Activated T-helper 1 cell treated with anti-CD3 and anti-CD28 coated beads, Interleukin-12 subunit alpha, Interleukin-12 subunit beta, Interleukin-2, Interleukin-4 antibody, amounts not matched to agents 30 ng/mL and 10 ng/mL and 1 ng/mL, durations not matched to agents 14 hours and 24 hours and 36 hours (primary cell): ENCODE measurements around the gene MEA1. TPM values are rescaled to one million over a fixed set of nuclear protein-coding genes. Genes with fewer than 3 reads are reported as not detected.
A peak's percentile ranks its signal among the peaks of the same experiment; 100 is the strongest.

ENCODE experiments used
- DNase-seq: peaks from one replicate; pipeline ENCODE4 v3.0.0; 2021; ENCODE audit warnings: low spot score
- H3K27ac Mint-ChIP-seq: one replicate; pipeline ENCODE4 v1.8.0; 2021; ENCODE audit warnings: mild to moderate bottlenecking, mixed read lengths
- H3K27me3 Mint-ChIP-seq: one replicate; pipeline ENCODE4 v1.8.0; 2022; ENCODE audit warnings: mild to moderate bottlenecking, moderate library complexity, mixed read lengths; ENCODE audit not compliant: insufficient read depth
- H3K36me3 Mint-ChIP-seq: one replicate; pipeline ENCODE4 v1.8.0; 2021; ENCODE audit warnings: low read depth, mixed read lengths
- H3K4me1 Mint-ChIP-seq: one replicate; pipeline ENCODE4 v1.8.0; 2021; ENCODE audit warnings: low read depth, mixed read lengths
- H3K4me3 Mint-ChIP-seq: one replicate; pipeline ENCODE4 v1.8.0; 2021; ENCODE audit warnings: mild to moderate bottlenecking, moderate library complexity, mixed read lengths
- H3K9me3 Mint-ChIP-seq: one replicate; pipeline ENCODE4 v1.8.0; 2021; ENCODE audit warnings: mixed read lengths
- intact Hi-C: fragments of 100-400 bp; cut with micrococcal nuclease; formaldehyde crosslinking; loops from one replicate; pipeline ENCODE4 v1.15.1; 2024
- total RNA-seq: library from RNA; stranded (reverse); gene quantifications from 2 replicates; pipeline ENCODE4 v1.2.3, GENCODE V29; 2022

Gene MEA1
- total RNA-seq, 1 donor from 2014 or later: 92.7 TPM

DNA sequence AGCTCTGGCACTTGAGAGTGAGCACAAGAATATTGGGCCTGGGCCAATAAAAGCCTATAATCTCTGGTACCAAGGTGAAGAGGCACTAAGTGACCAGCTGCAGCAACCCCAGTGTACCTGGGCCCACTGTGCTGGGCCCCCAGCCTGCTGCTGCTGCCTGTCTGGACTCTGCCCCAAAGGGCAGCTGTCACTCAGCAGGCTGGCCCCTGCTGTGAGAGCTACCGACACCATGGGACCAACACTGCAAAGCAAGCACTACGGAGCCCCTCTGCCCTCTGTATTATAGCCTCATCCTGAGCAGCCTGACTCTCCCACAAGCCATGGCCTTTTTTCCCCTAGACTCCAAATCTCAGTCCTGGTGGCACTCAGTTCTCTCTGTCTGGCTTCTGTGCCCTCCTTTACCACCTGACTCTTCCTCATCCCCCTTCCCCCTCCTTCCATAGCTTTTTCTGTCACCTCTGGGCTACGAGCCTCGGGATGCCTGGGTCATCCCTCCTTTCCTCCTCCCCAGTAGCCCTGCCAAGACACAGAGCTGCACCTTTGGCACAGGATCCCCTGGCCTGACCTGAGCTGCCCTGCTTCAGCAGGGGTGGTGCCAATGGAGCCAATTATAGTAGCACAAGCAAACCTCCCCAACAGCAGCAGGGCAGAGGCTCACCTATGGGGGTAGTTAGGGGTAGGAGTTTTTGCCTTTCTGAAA, 21.9 kb upstream of the MEA1 start:
- H3K27ac Mint-ChIP-seq: no peak overlapping the region
- peaks cover 34% of the 10 kb centered on the region for H3K36me3 Mint-ChIP-seq
- H3K4me3 Mint-ChIP-seq: no peak overlapping the region
- intact Hi-C loops: no loop called here
- no peaks in the 10 kb centered on the region for H3K9me3 Mint-ChIP-seq
- peaks cover 6% of the 10 kb centered on the region for H3K4me1 Mint-ChIP-seq
- no peak for DNase-seq
- no peaks in the 10 kb centered on the region for H3K27me3 Mint-ChIP-seq

DNA sequence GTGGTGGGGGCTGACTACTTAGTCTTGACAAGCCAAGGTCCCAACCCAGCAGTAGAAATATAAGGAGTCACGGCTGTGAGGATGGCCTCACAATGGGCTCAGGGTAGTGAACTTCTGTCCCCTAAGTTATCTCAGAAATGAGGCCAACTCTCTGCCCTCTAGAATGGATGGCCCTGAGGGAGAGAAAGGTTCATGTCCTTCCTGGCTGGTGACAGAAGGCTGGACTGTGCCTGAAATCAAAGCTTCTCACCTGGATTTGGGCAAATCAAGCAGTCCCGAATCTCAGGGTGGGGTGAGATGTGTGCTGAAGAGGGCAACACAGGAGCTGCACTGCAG, 20.4 kb upstream of the MEA1 start:
- Mint-ChIP-seq H3K4me3 (no peak overlapping the region), H3K9me3 (no peaks in the 10 kb centered on the region), H3K36me3 (peaks cover 35% of the 10 kb centered on the region), H3K4me1 (peaks cover 6% of the 10 kb centered on the region), H3K27me3 (no peaks in the 10 kb centered on the region), H3K27ac (no peak overlapping the region)
- no peak for DNase-seq
- intact Hi-C loops: no loop called here

DNA sequence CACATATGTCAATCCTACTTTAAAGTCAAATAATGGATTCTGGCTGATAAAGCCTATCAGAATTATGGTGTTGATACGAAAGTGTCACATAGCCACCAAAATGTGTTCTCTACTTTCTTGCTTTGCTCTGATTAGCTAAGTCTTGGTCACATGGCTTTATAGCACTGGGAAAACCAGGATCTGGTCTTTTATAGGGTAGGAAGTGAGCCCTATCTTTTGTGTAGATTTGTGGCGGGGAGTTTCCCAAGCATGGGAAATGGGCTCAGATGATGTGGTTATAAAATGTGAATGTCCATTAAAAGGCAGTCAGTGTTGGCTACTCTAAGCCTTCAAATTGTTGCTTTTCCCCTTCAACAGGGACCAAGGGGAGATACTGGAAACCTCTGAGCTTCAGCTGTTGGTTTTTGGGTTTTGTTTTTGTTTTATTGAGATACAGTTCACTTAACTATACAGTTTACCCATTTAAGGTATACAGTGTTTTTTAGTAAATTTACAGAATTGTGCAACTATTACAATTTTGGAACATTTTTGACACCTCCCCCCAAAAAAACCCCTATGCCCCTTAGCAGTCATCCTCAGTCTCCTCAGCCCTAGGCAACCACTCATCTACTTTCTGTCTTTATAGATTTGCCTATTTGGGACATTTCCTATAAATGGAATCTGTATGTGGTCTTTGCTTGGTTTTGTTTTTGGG, 19.9 kb upstream of the MEA1 start:
- H3K27me3 Mint-ChIP-seq: no peaks in the 10 kb centered on the region
- no peak for DNase-seq
- H3K4me3 Mint-ChIP-seq: no peak overlapping the region
- H3K9me3 Mint-ChIP-seq: no peaks in the 10 kb centered on the region
- peaks cover 33% of the 10 kb centered on the region for H3K36me3 Mint-ChIP-seq
- intact Hi-C loops: no loop called here
- peak overlapping the region; percentile 46 for H3K27ac Mint-ChIP-seq
- H3K4me1 Mint-ChIP-seq: peaks cover 6% of the 10 kb centered on the region

DNA sequence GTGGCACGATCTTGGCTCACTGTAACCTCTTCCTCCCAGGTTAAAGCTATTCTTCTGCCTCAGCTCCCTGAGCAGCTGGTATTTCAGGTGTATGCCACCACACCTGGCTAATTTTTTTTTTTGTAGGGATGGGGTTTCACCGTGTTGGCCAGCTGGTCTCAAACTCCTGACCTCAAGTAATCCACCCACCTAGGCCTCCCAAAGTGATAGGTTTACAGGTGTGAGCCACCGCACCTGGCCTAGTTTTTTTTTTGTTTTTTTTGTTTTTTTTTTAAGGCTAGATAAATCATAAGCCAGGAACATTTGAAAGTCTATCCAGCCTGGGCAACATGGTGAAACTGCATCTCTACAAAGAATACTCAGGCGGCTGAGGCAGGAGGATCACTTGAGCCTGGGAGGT, 18.6 kb upstream of the MEA1 start:
- Mint-ChIP-seq H3K27ac (no peak overlapping the region), H3K27me3 (no peaks in the 10 kb centered on the region), H3K4me1 (peaks cover 6% of the 10 kb centered on the region), H3K9me3 (no peaks in the 10 kb centered on the region), H3K36me3 (peaks cover 32% of the 10 kb centered on the region), H3K4me3 (no peak overlapping the region)
- DNase-seq: no peak
- intact Hi-C loops: no loop called here

DNA sequence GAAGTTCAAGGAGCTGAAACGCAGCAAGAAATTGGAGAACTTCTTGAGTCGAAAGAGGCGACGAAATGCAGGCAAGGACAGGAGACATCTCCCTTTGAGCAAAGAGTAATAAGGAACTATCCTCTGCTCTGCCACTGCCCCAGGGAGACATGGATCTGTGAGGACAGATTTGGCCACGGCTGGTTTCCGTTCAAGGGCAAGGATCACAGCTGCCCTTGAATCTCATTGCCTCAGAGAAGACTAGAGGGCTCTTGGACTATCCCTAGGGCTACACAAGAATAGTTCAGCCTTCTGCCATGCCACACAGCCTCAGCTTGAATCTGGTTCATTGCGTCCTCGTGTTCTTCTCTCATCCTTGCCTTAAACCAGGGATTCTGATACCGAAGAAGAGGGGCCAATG, 15.4 kb upstream of the MEA1 start:
- intact Hi-C loops: no loop called here
- no peaks in the 10 kb centered on the region for H3K9me3 Mint-ChIP-seq
- peaks cover 44% of the 10 kb centered on the region for H3K36me3 Mint-ChIP-seq
- H3K27me3 Mint-ChIP-seq: no peaks in the 10 kb centered on the region
- H3K4me1 Mint-ChIP-seq: peaks cover 15% of the 10 kb centered on the region
- no peak overlapping the region for H3K4me3 Mint-ChIP-seq
- no peak for DNase-seq
- H3K27ac Mint-ChIP-seq: no peak overlapping the region

DNA sequence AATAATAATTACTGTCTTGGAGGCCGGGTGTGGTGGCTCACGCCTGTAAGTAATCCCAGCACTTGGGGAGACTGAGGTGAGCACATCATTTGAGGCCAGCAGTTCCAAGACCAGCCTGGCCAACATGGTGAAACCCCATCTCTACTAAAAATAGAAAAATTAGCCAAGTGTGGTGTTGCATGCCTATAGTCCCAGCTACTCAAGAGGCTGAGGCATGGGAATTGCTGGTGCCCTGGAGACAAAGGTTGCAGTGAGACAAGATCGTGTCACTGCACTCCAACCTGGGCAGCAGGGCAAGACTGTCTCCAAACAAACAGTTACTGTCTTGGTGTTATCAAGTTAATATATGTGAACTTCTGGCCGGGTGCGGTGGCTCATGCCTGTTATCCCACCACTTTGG, 12.6 kb upstream of the MEA1 start:
- Mint-ChIP-seq H3K27ac (no peak overlapping the region), H3K9me3 (no peaks in the 10 kb centered on the region), H3K4me3 (no peak overlapping the region), H3K4me1 (peaks cover 13% of the 10 kb centered on the region), H3K36me3 (peaks cover 34% of the 10 kb centered on the region), H3K27me3 (no peaks in the 10 kb centered on the region)
- intact Hi-C loops: no loop called here
- DNase-seq: no peak

DNA sequence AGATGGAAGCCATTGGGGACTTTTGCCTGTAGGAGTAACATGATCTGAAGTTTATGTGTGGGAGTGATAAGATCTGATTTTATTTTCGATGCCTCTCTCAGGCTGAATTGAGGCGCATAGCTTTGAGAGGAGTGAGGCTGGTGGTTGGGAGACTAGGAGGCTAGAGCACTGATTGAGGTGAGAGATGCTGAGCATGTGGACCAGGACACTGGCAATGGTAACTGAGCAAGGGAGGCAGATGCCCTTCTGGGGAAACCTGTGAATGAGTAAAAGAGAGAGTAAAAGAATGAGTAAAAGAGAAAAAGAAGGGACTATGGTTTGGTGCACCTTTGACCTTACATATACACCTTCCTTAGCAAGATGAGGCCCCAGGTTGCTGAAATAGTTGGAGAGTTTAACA, 10.7 kb upstream of the MEA1 start:
- Mint-ChIP-seq H3K4me1 (peaks cover 20% of the 10 kb centered on the region), H3K36me3 (peaks cover 36% of the 10 kb centered on the region), H3K27ac (peak overlapping the region; percentile 53), H3K4me3 (peak overlapping the region; percentile 61), H3K27me3 (no peaks in the 10 kb centered on the region), H3K9me3 (no peaks in the 10 kb centered on the region)
- no peak for DNase-seq
- intact Hi-C loops: no loop called here

DNA sequence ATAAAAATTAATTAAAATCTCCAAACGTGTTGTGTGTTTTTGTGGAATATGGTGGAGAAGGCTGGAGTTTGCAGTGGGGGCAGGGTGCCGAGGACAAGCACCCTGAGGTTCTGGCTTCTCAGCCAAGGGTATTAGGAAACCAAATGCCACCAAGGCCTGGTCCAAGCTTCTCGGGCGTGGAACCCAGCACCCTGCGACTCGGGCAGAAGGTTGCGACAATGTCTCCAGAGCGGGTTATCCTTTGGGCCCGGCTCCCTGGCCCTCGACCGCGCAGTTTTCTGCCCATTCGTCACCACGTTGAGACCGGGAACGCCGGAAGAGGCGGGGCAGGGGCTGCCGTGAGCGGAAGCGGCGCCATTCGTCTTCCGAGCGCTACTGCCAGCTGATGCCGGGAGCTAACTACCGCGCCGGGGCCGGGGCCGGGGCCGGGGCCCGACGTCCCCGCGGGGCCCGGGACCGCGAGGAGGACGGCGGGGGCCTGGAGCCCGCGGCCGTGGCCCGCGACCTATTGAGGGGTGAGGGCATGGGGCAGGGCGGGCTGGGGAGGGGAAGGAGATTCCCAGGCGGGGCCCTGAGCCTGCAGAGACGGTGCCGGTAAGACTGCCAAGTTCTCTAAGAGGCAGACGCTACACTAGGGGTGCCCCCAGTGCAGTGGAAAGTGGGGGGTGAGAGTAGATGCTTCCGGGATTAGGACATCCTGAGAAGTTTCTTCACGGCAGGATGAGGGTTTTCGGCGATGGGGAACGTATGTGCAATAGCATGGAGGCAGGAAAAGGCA, 7.7 kb upstream of the MEA1 start, which contains the start of gene RRP36:
Gene RRP36, plus strand, starts transcription at position 354 of the 778 bp plus-strand sequence. Its CDS starts 32 bp downstream, at position 386.
- Mint-ChIP-seq H3K27me3 (no peaks in the 10 kb centered on the region), H3K9me3 (no peaks in the 10 kb centered on the region), H3K4me1 (peaks cover 34% of the 10 kb centered on the region), H3K36me3 (peaks cover 37% of the 10 kb centered on the region), H3K4me3 (peak within 1 kb of the TSS; percentile 98), H3K27ac (peak within 1 kb of the TSS; percentile 87)
- DNase-seq: peak; percentile 64
- intact Hi-C loops: loop anchor here (1.0 to 2.0 kb wide), 2 partner anchors 8 to 121 kb away; partner anchors contain the start of gene MEA1

DNA sequence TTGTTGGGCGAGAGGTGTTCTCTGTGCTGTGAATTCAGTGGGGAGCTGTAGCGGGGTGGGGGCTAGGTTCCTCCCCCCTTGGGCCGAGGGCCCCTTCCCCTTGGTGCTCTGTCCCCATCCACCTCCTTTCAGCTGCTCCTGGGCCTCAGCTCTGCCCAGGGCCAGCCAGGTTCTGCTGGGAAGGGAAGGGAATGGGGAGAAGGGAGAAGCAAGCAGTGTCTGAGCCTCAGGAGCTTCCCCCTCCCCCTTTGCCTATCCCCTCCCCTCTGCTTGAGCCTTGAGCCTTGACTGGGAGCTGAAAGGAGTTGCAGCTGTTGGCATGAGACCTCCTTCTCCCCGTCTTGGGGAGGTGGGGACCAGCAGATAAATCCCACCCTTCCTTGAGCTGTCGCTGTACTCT, 7.1 kb upstream of the MEA1 start:
- Mint-ChIP-seq H3K27ac (peak overlapping the region; percentile 67), H3K36me3 (peaks cover 36% of the 10 kb centered on the region), H3K4me3 (peak overlapping the region; percentile 84), H3K9me3 (no peaks in the 10 kb centered on the region), H3K4me1 (peaks cover 40% of the 10 kb centered on the region), H3K27me3 (no peaks in the 10 kb centered on the region)
- intact Hi-C loops: loop anchor here (1.0 to 2.0 kb wide), 2 partner anchors 8 to 120 kb away; partner anchors contain the start of gene MEA1
- DNase-seq: no peak

DNA sequence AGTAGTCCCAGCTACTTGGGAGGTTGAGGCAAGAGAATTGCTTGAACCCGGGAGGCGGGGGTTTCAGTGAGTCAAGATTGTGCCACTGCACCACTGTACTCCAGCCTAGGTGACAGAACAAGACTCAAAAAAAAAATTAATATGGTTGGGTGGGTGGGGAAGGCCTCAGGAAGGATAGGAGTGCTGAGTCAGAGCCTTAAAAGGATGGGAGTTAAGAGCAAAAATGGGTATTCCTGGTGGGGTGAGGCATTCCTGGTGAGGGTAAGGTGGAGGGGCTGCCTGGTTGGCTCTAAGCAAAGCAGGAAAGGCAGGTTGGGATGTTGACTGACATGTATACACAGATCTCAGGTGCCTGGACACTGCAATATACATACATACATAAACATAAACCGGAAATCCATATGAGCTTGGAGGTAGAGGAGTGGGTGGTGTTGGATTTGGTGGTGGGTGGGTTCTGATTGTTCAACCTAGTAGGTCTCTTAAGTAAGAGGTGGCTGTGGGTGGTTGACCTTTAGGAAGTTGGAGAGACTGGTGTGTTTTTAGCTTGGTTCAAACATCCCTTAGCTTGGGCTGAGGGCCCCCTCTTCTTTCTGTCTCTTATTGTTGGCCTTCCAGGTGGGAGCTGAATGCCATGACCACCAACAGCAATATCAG, 6.4 kb upstream of the MEA1 start:
- Mint-ChIP-seq H3K36me3 (peaks cover 34% of the 10 kb centered on the region), H3K4me1 (peaks cover 41% of the 10 kb centered on the region), H3K27ac (peak overlapping the region; percentile 32), H3K4me3 (peak overlapping the region; percentile 84), H3K27me3 (no peaks in the 10 kb centered on the region), H3K9me3 (no peaks in the 10 kb centered on the region)
- DNase-seq: no peak
- intact Hi-C loops: loop anchor here (2.0 kb wide), 1 partner anchor 119 kb away; no protein-coding TSS in a partner anchor

DNA sequence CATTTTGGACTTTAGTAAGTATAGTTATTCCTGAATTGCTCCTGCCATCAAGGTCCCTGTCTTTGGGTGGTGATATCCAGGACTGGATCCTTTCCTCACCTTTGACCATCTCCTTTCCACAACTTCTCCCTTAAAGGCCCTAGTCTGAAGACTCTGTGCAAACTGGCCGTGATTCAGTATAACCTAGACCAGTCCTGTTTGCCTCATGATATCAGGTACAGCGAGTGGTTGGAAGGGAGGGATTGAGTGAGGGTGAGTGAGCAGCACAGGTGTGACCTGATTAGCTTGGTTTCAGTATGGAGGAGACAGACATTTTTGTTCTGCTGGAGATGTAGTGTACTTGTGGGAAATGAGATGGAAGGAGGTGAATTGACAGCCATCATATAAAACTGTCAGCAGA, 5.4 kb upstream of the MEA1 start:
- peak overlapping the region; percentile 76 for H3K27ac Mint-ChIP-seq
- H3K4me1 Mint-ChIP-seq: peaks cover 41% of the 10 kb centered on the region
- intact Hi-C loops: no loop called here
- no peak for DNase-seq
- peak overlapping the region; percentile 79 for H3K4me3 Mint-ChIP-seq
- no peaks in the 10 kb centered on the region for H3K27me3 Mint-ChIP-seq
- H3K9me3 Mint-ChIP-seq: no peaks in the 10 kb centered on the region
- peaks cover 25% of the 10 kb centered on the region for H3K36me3 Mint-ChIP-seq

DNA sequence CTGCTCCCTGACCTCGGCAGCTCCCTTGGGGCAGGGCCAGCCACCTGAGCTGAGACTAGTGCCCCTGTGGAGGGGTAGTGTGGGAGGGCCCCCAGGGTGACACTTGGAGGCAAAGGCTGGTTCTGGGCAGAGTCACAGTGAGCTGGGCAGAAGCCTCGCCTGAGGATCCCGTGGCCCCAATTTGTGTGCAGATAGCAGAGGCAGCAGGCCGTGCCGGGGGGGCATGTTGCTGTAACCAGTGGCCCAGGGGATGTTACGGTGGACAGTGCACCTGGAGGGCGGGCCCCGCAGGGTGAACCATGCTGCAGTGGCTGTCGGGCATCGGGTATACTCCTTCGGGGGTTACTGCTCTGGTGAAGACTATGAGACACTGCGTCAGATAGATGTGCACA, 3.2 kb upstream of the MEA1 start:
- intact Hi-C loops: no loop called here
- Mint-ChIP-seq H3K27me3 (peaks cover 2% of the 10 kb centered on the region), H3K27ac (no peak overlapping the region), H3K9me3 (no peaks in the 10 kb centered on the region), H3K36me3 (peaks cover 36% of the 10 kb centered on the region), H3K4me3 (no peak overlapping the region), H3K4me1 (peaks cover 52% of the 10 kb centered on the region)
- no peak for DNase-seq
